ENCODE results near the gene RIMS4. TPM values are rescaled to one million over a fixed set of nuclear protein-coding genes. Genes with fewer than 3 reads are reported as not detected.
"Not testable (repeated sequence)": the region's sequence is repeated elsewhere in the genome, so short reads cannot be mapped to it uniquely, and the experiment has no call there.

Gene RIMS4
- polyA plus RNA-seq, 10 donors = 5.7 to 9.7 (median 7.1) TPM

DNA sequence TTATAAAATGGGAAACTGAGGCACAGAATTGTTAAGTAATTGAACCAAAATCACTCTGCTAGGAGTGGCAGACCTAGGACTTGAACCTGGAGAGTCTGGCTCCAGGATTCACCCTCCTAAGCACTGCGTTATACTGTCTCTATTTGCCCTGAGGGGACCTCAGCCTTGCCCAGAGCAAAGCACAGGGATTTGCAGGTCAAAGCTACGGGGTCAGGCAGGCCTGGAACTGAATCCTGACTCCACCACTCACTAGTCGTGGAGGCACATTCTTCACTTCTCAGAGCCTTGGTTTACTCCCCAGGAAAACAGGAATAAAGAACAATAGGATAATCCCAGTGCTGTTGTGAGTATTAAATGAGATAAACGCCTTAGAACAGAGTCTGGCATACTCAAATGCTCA is 45.3 kb downstream of the RIMS4 start:
- no peak for DNase-seq

DNA sequence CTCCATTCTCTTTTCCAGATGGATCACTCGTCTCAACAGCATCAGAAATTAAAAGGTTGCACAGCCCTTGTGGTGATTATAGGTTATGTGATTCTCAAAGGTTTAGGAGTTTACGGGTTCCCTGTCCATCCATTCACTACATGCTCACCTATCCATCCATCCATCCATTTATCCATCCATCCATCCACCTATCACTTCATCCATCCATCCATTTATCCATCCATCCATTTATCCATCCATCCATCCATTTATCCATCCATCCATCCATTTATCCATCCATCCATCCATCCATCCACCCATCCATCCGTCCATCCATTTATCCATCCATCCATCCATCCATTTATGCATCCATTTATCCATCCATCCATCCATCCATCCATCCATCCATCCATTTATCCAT is 46.5 kb downstream of the RIMS4 start:
- not testable (repeated sequence) for DNase-seq

DNA sequence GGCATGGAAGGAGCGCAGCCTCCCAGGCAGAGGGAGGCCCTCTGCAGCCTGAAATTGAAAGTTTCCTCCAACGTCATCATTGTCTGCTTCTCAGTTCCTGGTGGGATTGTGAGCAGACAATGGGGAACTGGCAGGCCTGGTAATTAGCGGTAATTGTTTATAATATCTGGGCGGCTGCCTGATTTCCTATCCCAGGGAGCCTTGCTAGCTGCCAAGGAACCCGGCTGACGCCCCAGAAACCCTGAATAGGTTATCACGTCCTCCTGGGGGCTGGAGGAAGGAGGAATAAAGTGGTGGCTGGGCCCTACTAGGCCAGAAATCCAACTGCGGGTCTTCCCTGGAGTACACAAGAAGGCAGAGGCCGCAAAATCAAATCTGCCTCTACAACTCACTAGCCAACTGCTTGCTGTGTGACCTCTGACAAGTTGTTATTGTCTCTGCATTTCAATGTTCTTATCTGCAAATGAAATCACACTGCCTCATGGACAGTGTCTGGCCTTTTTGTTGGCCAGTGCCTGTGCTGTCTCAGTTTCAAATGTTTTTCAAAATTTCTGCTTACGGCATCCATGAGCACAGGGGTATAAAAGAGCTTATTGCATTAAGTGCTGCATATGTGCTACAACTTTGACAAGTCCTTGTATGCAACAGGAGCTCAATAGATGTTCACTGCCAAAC is 47.7 kb downstream of the RIMS4 start:
- no peak for DNase-seq

DNA sequence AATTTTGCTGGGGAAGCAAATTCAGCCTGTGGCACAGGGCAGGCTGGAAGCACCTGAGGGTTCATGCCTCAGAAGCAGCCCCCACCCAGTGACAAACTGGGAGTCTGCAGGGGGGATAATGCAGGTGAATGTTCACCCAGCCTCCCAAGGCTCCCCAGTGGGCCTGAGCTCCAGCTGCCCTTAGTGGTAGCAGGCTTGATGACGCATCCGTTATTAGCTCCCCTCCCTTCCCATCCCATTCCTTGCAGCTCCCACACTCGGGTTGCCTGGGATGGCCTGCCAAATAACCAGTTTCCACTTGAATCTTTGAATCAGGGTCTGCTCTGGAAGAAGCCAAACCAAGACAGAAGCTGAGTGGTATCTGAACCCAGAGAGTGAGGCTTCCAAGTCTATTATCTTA is 48.9 kb downstream of the RIMS4 start:
- DNase-seq = no peak

DNA sequence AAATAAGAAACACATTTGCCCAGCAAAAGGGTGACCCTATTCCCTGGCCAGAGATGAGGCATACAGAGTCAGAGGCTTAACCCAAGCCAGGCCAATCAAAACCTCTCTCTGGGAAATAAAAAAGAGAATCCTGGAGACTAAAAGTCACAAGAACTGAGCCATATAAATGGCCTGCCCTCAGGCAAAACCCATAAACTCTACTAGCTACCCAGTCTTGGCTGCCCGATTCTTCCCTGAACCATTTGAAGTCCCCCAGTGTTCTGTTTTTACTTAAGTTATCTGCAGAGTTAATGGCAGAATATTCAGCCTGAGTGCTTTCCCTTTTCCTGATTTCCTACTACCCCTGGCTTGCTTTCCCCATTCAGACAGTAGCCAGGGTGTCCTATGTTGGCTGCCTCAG is 50.8 kb downstream of the RIMS4 start:
- DNase-seq = no peak

DNA sequence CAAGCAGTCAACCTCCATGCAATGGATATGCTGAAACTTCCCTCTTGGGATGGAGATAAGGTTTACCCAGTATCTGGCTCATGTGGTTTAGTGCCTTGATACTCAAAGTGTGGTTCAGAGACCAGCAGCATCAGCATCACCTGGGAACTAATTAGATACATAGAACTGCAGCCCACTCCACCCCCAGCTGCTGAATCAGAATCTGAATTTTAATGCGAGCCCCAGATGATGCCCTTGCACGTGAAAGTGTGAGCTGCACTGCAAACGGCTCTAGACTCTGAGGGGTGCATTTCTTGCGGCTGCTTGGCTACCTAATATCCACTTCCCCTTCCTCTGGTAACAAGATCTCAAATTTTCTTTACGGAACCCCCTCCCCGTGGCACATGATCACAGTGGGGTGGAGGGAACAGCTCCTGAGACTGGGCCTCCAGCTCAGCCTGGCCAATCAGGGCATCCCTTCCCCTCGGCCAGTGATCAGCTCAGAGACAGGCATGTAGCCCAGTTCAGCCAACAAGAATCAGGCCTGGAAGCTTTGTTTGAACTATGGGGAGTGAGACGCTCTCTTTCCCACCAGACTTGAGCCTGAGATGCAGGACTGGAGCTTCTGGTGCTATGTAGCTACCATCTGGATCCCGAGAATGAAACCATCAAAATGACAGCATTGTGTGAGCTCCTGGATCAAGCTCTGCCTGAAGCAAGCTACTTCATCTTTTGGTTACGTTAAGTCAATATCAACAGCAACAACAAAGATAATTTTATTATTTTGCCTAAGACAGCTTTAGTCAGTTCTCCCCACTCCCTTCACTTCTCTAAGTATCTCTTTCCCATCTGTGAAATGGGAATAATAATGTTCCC is 51.9 kb downstream of the RIMS4 start:
- no peak for DNase-seq

DNA sequence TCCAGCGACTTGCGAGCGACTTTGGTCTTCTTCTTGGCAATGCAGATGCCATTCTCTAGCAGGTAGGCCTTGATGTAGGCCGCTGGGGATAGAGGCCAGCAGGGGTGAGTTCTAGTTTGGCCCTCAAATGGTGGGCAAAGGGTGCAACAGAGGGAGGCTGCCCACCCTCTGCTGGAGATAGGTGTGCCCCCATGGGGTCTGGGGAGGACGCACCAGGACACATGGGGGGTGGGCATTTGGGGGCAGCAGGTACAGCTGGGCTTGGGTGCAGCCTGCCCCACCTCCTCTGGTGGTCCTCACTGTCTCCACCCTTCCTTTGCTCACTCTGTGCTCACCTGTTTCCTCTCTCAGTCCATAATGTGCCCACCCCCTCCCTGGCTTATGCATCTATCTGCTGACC is 53.4 kb downstream of the RIMS4 start:
- no peak for DNase-seq

DNA sequence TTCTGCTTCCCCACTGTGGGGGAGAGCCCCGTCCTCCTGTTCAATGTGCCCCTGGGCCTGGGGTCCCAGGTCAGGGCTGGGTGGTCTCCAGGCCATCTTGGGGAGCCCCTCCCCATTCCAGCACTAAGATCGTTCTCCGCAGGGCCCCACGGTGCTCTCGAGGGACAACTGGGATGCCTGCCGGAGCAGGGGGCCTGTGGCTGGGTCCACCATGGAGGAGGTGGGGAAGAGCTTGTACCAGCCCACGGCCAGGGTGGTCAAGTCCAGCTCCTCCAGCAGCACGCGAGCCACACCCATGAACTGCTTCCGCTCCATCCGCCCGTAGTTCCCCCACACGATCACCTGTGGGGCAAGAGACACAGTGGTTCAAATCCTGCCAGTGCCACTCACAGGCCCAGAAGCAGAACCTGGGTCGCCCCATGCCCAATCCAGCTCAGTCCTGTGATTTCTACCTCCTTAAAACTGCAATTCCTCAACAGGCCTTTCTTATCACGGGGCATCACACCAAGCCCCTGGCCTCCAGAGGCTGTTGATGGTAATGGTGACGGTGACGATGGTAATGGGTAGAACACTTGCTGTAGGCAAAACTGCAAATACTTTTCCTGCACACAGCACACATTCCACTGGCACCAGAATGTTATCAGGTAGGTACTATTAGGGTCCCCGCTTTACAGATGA is 54.2 kb downstream of the RIMS4 start:
- no peak for DNase-seq

DNA sequence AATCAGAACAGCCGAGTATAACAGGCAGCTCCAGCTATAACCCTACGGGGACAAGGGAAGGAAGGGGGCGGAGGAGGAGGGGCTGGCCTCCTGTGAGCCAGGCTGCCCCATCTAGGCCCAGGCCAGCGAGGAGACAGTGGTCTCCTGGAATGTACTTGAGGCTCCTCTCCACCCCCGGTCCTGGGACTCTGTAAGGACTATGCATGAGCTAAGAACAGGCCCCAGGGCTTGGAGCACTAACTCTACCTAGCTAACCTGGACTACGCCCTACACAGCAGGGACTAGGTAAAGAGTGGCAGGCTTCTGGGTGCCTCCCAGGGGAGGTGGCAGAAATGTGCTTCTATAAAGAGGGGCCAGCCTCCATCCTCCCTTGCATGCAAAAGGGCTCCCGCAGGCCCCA is 55.8 kb downstream of the RIMS4 start:
- DNase-seq = no peak

DNA sequence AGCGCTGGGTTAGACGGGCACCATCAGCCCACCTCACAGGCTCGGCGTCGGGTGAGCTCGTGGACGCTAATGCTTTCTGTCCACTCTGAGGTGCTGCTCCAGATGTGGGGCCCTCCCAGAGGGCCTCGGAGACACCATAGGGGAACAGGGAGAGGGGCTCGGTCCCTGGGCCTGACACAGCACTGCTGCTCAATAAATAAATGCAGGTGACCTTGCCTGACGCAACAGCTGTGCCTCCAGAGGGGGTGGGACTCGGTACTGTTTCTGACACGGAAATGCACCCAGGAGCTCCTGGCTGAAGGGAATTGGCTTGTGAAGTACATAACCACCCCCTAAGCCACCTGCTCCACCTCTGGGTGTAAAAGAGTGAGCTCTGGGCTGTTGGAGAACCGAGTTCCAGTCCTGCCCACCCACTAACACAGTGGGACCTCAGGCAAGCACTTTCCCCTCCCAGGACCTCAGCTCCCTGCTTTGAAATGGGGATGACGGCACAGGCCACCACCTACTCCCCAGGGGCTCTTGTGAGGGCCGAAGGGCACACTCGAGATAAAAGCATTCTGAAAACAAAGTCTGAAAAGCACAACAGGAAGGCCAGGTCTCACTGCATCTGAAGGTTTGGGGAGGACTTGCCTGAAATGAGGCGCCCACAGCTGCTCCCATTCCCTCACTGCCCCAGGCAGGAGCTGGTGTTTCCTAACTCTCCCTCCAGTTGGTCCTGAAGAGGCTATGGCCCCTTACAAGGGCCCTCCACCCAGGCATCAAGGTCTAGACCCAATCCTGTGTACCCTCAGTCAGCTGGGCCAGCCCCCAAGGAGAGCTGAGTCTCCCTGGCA is 58.0 kb downstream of the RIMS4 start:
- no peak for DNase-seq

DNA sequence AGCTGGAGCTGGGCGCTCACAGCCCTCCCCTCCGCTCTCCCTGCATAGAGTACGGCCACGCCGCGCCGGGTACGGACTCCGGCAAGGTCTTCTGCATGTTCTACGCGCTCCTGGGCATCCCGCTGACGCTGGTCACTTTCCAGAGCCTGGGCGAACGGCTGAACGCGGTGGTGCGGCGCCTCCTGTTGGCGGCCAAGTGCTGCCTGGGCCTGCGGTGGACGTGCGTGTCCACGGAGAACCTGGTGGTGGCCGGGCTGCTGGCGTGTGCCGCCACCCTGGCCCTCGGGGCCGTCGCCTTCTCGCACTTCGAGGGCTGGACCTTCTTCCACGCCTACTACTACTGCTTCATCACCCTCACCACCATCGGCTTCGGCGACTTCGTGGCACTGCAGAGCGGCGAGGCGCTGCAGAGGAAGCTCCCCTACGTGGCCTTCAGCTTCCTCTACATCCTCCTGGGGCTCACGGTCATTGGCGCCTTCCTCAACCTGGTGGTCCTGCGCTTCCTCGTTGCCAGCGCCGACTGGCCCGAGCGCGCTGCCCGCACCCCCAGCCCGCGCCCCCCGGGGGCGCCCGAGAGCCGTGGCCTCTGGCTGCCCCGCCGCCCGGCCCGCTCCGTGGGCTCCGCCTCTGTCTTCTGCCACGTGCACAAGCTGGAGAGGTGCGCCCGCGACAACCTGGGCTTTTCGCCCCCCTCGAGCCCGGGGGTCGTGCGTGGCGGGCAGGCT is 60.1 kb downstream of the RIMS4 start:
- DNase-seq = no peak

DNA sequence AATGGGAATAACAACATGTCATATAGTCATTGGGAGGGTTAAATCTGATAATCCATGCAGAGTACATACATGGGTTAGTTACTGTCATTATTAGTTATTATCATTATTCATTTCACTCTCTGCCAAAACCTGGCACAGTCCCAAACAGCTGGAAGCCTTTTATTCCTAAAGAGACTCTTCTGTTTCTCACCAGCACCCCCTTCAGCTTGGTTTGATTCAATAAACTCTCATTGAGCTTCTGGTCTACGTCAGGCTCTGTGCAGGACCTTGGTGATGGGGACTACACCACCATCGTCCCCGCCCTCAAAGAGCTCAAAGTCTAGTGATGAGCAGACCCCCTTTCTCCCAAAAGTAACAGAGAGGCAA is 62.4 kb downstream of the RIMS4 start:
- DNase-seq = peak in 1 of 3 donors; percentile 67

DNA sequence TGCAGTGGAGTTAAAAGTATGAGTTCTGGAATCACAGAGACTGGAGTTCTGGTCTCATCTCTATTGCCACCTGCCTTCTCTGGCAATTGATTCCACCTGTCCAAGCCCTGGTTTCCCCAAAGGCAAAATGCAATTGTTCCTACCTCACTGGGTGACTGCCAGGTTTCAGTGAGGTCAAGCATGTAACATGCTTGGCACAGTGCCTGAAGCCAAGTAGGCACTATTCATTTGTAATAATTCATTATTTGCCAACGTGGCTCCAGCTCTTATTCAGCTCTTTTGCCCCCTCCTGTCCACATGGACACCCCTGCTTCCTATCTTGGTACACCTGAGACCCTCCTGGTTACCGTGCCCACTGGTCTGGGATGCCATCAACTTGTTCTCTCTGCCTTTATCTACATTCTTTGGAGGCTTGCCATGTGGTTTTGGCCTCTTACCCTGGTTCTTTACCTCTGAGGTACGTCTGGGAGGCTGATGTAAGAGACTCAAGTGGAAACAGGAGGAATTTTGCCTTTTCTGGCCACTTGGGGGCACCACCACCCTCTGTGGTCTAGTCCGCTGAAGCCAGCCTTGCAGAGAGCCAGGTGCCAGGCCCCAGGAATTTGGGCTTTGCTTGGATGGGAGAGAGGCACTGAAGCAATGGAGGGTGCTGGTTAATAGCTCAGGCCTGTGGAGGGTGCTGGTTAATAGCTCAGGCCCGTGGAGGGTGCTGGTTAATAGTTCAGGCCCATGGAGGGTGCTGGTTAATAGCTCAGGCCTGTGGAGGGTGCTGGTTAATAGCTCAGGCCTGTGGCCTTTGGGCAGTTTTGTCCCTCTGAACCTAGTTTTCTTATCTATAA is 63.0 kb downstream of the RIMS4 start:
- DNase-seq = peak in 2 of 3 donors; percentile 63 to 82

DNA sequence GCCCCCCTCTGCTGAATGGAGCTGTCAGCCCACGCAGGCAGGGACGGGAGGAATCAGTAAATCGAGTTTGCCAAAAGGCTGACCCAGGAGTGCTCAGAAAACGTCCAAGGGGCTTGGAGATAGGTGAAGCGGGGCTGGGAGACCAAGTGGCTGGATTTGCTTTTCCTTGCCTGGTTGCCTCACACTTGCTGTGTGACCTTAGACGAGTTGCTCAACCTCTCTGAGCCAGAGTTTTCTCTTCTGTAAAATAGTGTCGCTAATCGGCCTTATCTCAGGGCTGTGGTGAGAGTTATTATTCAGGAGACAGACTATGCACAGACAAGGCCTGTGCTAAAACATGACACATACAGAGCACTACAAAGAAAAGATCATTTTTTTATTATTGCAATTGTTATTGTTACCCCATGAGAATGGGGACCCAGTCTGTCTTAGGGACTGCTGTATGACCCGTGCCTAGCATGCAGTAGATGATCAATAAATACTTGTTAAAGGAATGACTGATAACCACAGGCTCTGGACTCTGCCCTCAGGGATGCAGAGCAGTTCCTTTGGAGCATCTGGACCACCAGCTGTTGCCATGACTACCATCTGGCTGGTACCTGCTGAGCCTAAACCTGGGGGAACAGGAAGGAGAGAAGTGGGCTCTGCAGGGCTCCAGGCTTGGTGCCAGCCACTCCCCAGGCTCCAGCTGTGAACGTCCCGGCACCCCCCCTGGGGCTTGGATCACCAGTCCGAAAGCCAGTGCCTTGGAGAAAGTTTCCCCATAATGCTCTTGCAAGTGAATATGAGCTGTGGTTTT is 63.8 kb downstream of the RIMS4 start:
- no peak for DNase-seq

DNA sequence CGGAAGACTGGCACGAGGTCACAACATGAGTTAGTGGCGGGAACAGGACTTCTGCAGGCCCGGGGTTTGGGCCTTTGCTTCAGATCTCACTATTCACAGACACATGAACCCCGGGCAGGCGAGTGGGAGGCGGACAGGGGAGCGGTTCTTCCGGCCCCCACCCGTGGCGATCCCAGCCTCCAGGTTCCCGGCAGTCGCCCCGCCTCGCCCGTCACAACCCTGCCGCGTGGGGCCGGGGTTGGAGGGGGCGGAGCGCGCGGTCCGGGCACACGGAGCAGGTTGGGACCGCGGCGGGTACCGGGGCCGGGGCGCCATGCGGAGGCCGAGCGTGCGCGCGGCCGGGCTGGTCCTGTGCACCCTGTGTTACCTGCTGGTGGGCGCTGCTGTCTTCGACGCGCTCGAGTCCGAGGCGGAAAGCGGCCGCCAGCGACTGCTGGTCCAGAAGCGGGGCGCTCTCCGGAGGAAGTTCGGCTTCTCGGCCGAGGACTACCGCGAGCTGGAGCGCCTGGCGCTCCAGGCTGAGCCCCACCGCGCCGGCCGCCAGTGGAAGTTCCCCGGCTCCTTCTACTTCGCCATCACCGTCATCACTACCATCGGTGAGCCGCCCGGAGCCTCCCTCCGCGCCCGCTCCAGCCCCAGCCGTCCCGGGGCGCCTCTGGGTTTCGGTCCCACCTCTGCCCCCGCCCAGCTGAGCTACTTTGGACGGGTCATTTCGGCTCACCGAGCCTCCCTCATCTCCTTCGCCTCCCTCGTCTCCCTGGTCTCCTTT is 64.6 kb downstream of the RIMS4 start, which contains the start of gene KCNK15:
Gene KCNK15, plus strand, starts transcription at position 268 of the 769 bp plus-strand sequence. Its CDS starts 46 bp downstream, at position 314.
- peak in 1 of 3 donors; percentile 75 for DNase-seq

DNA sequence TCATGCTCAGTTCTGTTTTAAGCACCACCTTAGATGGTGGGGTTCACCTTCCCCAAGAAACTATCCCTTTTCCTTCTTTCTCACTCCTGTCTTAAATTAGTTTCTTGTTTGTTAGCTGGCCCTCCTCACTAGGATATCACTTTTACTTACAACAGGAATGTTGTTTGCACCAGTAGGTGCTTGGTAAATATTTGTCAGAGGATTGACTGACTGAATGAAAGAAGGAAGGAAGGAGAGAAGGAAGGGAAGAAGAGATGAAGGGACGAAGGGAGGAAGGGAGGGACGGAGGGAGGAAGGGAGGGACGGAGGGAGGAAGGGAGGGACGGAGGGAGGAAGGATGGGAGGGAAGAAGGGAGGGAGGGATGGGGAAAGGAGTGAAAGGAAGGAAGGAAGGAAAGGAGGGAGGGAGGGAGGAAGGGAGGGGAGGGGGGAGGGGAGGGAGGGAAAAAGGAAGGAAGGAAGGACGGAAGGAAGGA is 65.2 kb downstream of the RIMS4 start:
- DNase-seq = peak in 1 of 3 donors; percentile 49

DNA sequence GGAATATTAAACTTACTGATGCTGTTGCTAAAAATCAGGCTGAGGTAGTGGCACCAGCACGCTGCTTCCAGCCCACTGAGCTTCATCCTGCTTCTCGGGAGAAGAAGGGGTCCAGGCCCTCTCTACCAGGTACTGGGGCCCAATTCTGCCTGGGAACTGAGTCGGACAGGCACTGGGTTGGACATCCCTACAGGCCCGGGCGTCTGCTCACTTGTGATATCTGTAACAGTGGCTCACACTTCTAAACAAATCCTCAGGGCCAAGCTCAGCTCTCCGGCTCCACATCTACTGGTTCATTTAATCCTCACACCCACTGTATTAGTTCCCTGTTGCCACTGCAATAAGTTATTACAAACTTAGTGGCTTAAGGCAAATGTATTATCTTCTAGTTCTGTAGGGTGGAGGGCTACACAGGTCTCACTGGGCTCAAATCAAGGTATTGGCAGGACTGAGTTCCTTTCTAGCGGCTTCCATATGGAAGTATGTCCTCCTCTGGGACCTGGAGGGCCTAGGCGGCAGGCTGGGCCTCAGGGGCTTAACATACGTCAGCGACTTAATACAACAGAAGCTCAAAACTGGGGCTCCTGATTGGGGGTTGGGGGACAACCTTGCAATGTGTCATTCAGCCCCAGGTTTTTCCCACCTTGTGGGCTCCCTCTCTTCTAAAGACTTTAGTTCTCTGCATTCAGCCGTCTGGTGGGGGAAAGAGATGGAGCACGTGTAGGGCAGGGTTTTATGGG is 66.3 kb downstream of the RIMS4 start:
- DNase-seq = no peak

All from muscle of back (tissue), 11 donors.